Measurements from ENCODE around the gene UTP11.

UTP11 gene

GRCh38 chr1:37994886-37995566 lies 17.5 kb upstream of the UTP11 start:
- H3K9ac ChIP-seq (ENCODE audit: low read depth in 1 of 2, low read length in 2 of 2) = peak overlapping the region in 1 of 2 donors; percentile 61
- H3K36me3 ChIP-seq (ENCODE audit: control insufficient read depth in 2 of 2, insufficient read depth in 2 of 2, low read length in 2 of 2) = peaks cover 0 to 4% of the 10 kb centered on the region in 2 donors
- H3K27ac ChIP-seq (ENCODE audit: low read depth in 2 of 2, low read length in 2 of 2) = peak overlapping the region; percentile 72 to 83
- H3K27me3 ChIP-seq (ENCODE audit: control insufficient read depth in 2 of 2, insufficient read depth in 2 of 2, low read length in 2 of 2) = peaks cover 0 to 2% of the 10 kb centered on the region in 2 donors
- H3K4me3 ChIP-seq (ENCODE audit: low read length in 2 of 2) = peak overlapping the region; percentile 56 to 61
- peaks cover 27 to 31% of the 10 kb centered on the region in 2 donors for H3K4me1 ChIP-seq (ENCODE audit: control insufficient read depth in 2 of 2, insufficient read depth in 2 of 2, low read length in 2 of 2)
- no peaks in the 10 kb centered on the region for H3K9me3 ChIP-seq (ENCODE audit: control insufficient read depth in 2 of 2, low read length in 2 of 2)

- Histone ChIP-seq H3K4me3 (ENCODE audit: low read length in 2 of 2) (peak overlapping the region; percentile 56 to 61), H3K36me3 (ENCODE audit: control insufficient read depth in 2 of 2, insufficient read depth in 2 of 2, low read length in 2 of 2) (peaks cover 0 to 4% of the 10 kb centered on the region in 2 donors), H3K27me3 (ENCODE audit: control insufficient read depth in 2 of 2, insufficient read depth in 2 of 2, low read length in 2 of 2) (peaks cover 0 to 2% of the 10 kb centered on the region in 2 donors), H3K4me1 (ENCODE audit: control insufficient read depth in 2 of 2, insufficient read depth in 2 of 2, low read length in 2 of 2) (peaks cover 31 to 38% of the 10 kb centered on the region in 2 donors), H3K9me3 (ENCODE audit: control insufficient read depth in 2 of 2, low read length in 2 of 2) (no peaks in the 10 kb centered on the region), H3K27ac (ENCODE audit: low read depth in 2 of 2, low read length in 2 of 2) (peak overlapping the region; percentile 72 to 83), H3K9ac (ENCODE audit: low read depth in 1 of 2, low read length in 2 of 2) (peak overlapping the region; percentile 60 to 61)
Measured at GRCh38 chr1:37995751-37996345, 16.7 kb upstream of the UTP11 start.

GRCh38 chr1:37997256-37998088 lies 15.1 kb upstream of the UTP11 start:
- H3K27ac ChIP-seq (ENCODE audit: low read depth in 2 of 2, low read length in 2 of 2) = peak overlapping the region; percentile 72 to 83
- H3K27me3 ChIP-seq (ENCODE audit: control insufficient read depth in 2 of 2, insufficient read depth in 2 of 2, low read length in 2 of 2) = peaks cover 0 to 2% of the 10 kb centered on the region in 2 donors
- no peak overlapping the region for H3K4me3 ChIP-seq (ENCODE audit: low read length in 2 of 2)
- peaks cover 36 to 40% of the 10 kb centered on the region in 2 donors for H3K4me1 ChIP-seq (ENCODE audit: control insufficient read depth in 2 of 2, insufficient read depth in 2 of 2, low read length in 2 of 2)
- no peaks in the 10 kb centered on the region for H3K9me3 ChIP-seq (ENCODE audit: control insufficient read depth in 2 of 2, low read length in 2 of 2)
- H3K9ac ChIP-seq (ENCODE audit: low read depth in 1 of 2, low read length in 2 of 2) = no peak overlapping the region
- H3K36me3 ChIP-seq (ENCODE audit: control insufficient read depth in 2 of 2, insufficient read depth in 2 of 2, low read length in 2 of 2) = peaks cover 0 to 4% of the 10 kb centered on the region in 2 donors

GRCh38 chr1:37998089-37998808 lies 14.3 kb upstream of the UTP11 start:
- H3K27ac ChIP-seq (ENCODE audit: low read depth in 2 of 2, low read length in 2 of 2) = peak overlapping the region in 1 of 2 donors; percentile 84
- peak overlapping the region in 1 of 2 donors; percentile 31 for H3K4me3 ChIP-seq (ENCODE audit: low read length in 2 of 2)
- no peak overlapping the region for H3K9ac ChIP-seq (ENCODE audit: low read depth in 1 of 2, low read length in 2 of 2)
- peaks cover 36 to 42% of the 10 kb centered on the region in 2 donors for H3K4me1 ChIP-seq (ENCODE audit: control insufficient read depth in 2 of 2, insufficient read depth in 2 of 2, low read length in 2 of 2)
- peaks cover 0 to 2% of the 10 kb centered on the region in 2 donors for H3K27me3 ChIP-seq (ENCODE audit: control insufficient read depth in 2 of 2, insufficient read depth in 2 of 2, low read length in 2 of 2)
- H3K36me3 ChIP-seq (ENCODE audit: control insufficient read depth in 2 of 2, insufficient read depth in 2 of 2, low read length in 2 of 2) = peaks cover 0 to 4% of the 10 kb centered on the region in 2 donors
- no peaks in the 10 kb centered on the region for H3K9me3 ChIP-seq (ENCODE audit: control insufficient read depth in 2 of 2, low read length in 2 of 2)

- Histone ChIP-seq H3K4me1 (ENCODE audit: control insufficient read depth in 2 of 2, insufficient read depth in 2 of 2, low read length in 2 of 2) (peaks cover 36 to 47% of the 10 kb centered on the region in 2 donors), H3K9ac (ENCODE audit: low read depth in 1 of 2, low read length in 2 of 2) (peak overlapping the region in 1 of 2 donors; percentile 34), H3K4me3 (ENCODE audit: low read length in 2 of 2) (peak overlapping the region in 1 of 2 donors; percentile 31)
Measured at GRCh38 chr1:37998913-37999429, 13.6 kb upstream of the UTP11 start.

GRCh38 chr1:37999430-38000232 lies 12.9 kb upstream of the UTP11 start:
- peak overlapping the region in 1 of 2 donors; percentile 34 for H3K9ac ChIP-seq (ENCODE audit: low read depth in 1 of 2, low read length in 2 of 2)
- peaks cover 0 to 4% of the 10 kb centered on the region in 2 donors for H3K36me3 ChIP-seq (ENCODE audit: control insufficient read depth in 2 of 2, insufficient read depth in 2 of 2, low read length in 2 of 2)
- peaks cover 6 to 12% of the 10 kb centered on the region in 2 donors for H3K27me3 ChIP-seq (ENCODE audit: control insufficient read depth in 2 of 2, insufficient read depth in 2 of 2, low read length in 2 of 2)
- H3K4me1 ChIP-seq (ENCODE audit: control insufficient read depth in 2 of 2, insufficient read depth in 2 of 2, low read length in 2 of 2) = peaks cover 40 to 49% of the 10 kb centered on the region in 2 donors
- peak overlapping the region; percentile 71 to 84 for H3K27ac ChIP-seq (ENCODE audit: low read depth in 2 of 2, low read length in 2 of 2)
- H3K9me3 ChIP-seq (ENCODE audit: control insufficient read depth in 2 of 2, low read length in 2 of 2) = no peaks in the 10 kb centered on the region
- H3K4me3 ChIP-seq (ENCODE audit: low read length in 2 of 2) = no peak overlapping the region

More at GRCh38 chr1:37998913-37999429, 13.6 kb upstream of the UTP11 start:
- Histone ChIP-seq H3K27ac (ENCODE audit: low read depth in 2 of 2, low read length in 2 of 2) (peak overlapping the region; percentile 71 to 84), H3K36me3 (ENCODE audit: control insufficient read depth in 2 of 2, insufficient read depth in 2 of 2, low read length in 2 of 2) (peaks cover 0 to 4% of the 10 kb centered on the region in 2 donors), H3K27me3 (ENCODE audit: control insufficient read depth in 2 of 2, insufficient read depth in 2 of 2, low read length in 2 of 2) (peaks cover 6 to 7% of the 10 kb centered on the region in 2 donors), H3K9me3 (ENCODE audit: control insufficient read depth in 2 of 2, low read length in 2 of 2) (no peaks in the 10 kb centered on the region)

- H3K4me3 ChIP-seq (ENCODE audit: low read length in 2 of 2) = no peak overlapping the region
- H3K27ac ChIP-seq (ENCODE audit: low read depth in 2 of 2, low read length in 2 of 2) = peak overlapping the region; percentile 71 to 84
- no peak overlapping the region for H3K9ac ChIP-seq (ENCODE audit: low read depth in 1 of 2, low read length in 2 of 2)
- H3K27me3 ChIP-seq (ENCODE audit: control insufficient read depth in 2 of 2, insufficient read depth in 2 of 2, low read length in 2 of 2) = peaks cover 4 to 14% of the 10 kb centered on the region in 2 donors
- peaks cover 0 to 4% of the 10 kb centered on the region in 2 donors for H3K36me3 ChIP-seq (ENCODE audit: control insufficient read depth in 2 of 2, insufficient read depth in 2 of 2, low read length in 2 of 2)
- H3K9me3 ChIP-seq (ENCODE audit: control insufficient read depth in 2 of 2, low read length in 2 of 2) = no peaks in the 10 kb centered on the region
- peaks cover 37 to 45% of the 10 kb centered on the region in 2 donors for H3K4me1 ChIP-seq (ENCODE audit: control insufficient read depth in 2 of 2, insufficient read depth in 2 of 2, low read length in 2 of 2)
Measured at GRCh38 chr1:38000233-38000528, 12.4 kb upstream of the UTP11 start.

GRCh38 chr1:38000529-38001455 lies 11.7 kb upstream of the UTP11 start:
- H3K9me3 ChIP-seq (ENCODE audit: control insufficient read depth in 2 of 2, low read length in 2 of 2) = no peaks in the 10 kb centered on the region
- peaks cover 4 to 14% of the 10 kb centered on the region in 2 donors for H3K27me3 ChIP-seq (ENCODE audit: control insufficient read depth in 2 of 2, insufficient read depth in 2 of 2, low read length in 2 of 2)
- peak overlapping the region; percentile 12 to 63 for H3K9ac ChIP-seq (ENCODE audit: low read depth in 1 of 2, low read length in 2 of 2)
- peaks cover 0 to 4% of the 10 kb centered on the region in 2 donors for H3K36me3 ChIP-seq (ENCODE audit: control insufficient read depth in 2 of 2, insufficient read depth in 2 of 2, low read length in 2 of 2)
- H3K27ac ChIP-seq (ENCODE audit: low read depth in 2 of 2, low read length in 2 of 2) = peak overlapping the region; percentile 71 to 84
- H3K4me3 ChIP-seq (ENCODE audit: low read length in 2 of 2) = peak overlapping the region in 1 of 2 donors; percentile 22
- H3K4me1 ChIP-seq (ENCODE audit: control insufficient read depth in 2 of 2, insufficient read depth in 2 of 2, low read length in 2 of 2) = peaks cover 36 to 40% of the 10 kb centered on the region in 2 donors

Measured in mucosa of rectum (tissue), 2 donors.